ENCODE measurements around the gene CEP89.

GRCh38 chr19:32877977-32878745 lies 93.6 kb downstream of the CEP89 start:
- TF ChIP-seq CTCF (IDR thresholded peaks at IDR 0.05; ENCODE audit: low read length): no peak
- no peak for TF ChIP-seq EZH2 (optimal IDR thresholded peaks at IDR 0.05; ENCODE audit: low read depth, low read length)
